NCI-H526 treated with DMSO at 0.1 percent for 48 hours (cell line): ENCODE results near the gene PRC1.
"Not testable (repeated sequence)": the region's sequence is repeated elsewhere in the genome, so short reads cannot be mapped to it uniquely, and the experiment has no call there.

ENCODE experiments used
- DNase-seq: peaks from one replicate; lab custom pipeline; 2025; lab: John Stamatoyannopoulos, UW

Gene PRC1

GRCh38 chr15:90994417-90995311, at the start of gene PRC1:
PRC1 (minus strand) TSS chr15:90994535; CDS start chr15:90994417, 118 bp downstream.
- DNase-seq: peak; percentile 96

GRCh38 chr15:91043202-91043874, 49.0 kb upstream of the PRC1 start:
- no peak for DNase-seq

- DNase-seq: no peak
These were observed 46.5 kb upstream of the PRC1 start for GRCh38 chr15:91040856-91041255.

GRCh38 chr15:91039996-91040395, 45.7 kb upstream of the PRC1 start:
- no peak for DNase-seq

- DNase-seq: peak; percentile 59
These were observed 38.8 kb upstream of the PRC1 start for GRCh38 chr15:91032919-91033803.

GRCh38 chr15:91031796-91032195, 37.5 kb upstream of the PRC1 start:
- no peak for DNase-seq

- no peak for DNase-seq
These were observed 33.3 kb upstream of the PRC1 start for GRCh38 chr15:91027677-91028076.

- DNase-seq: no peak
These were observed 29.4 kb upstream of the PRC1 start for GRCh38 chr15:91023720-91024119.

- no peak for DNase-seq
These were observed 28.4 kb upstream of the PRC1 start for GRCh38 chr15:91022832-91023129.

GRCh38 chr15:91022075-91022831, 27.9 kb upstream of the PRC1 start, which contains the start of gene VPS33B:
VPS33B (minus strand) TSS chr15:91022594; CDS start chr15:91022249, 345 bp downstream.
- peak; percentile 82 for DNase-seq

- DNase-seq: no peak
These were observed 27.3 kb upstream of the PRC1 start for GRCh38 chr15:91021516-91022074.

GRCh38 chr15:91018158-91018557, 23.8 kb upstream of the PRC1 start:
- DNase-seq: no peak

GRCh38 chr15:91017716-91018115, 23.4 kb upstream of the PRC1 start:
- no peak for DNase-seq

- not testable (repeated sequence) for DNase-seq
These were observed 19.4 kb upstream of the PRC1 start for GRCh38 chr15:91013701-91014100.

GRCh38 chr15:91007266-91007665, 12.9 kb upstream of the PRC1 start:
- no peak for DNase-seq

GRCh38 chr15:91001209-91001608, 6.9 kb upstream of the PRC1 start:
- no peak for DNase-seq

GRCh38 chr15:90998737-90999136, 4.4 kb upstream of the PRC1 start:
- DNase-seq: no peak

GRCh38 chr15:90994059-90994416, 297 bp downstream of the PRC1 start:
- no peak for DNase-seq

GRCh38 chr15:90991587-90992285, 2.6 kb downstream of the PRC1 start:
- no peak for DNase-seq

- DNase-seq: no peak
These were observed 3.9 kb downstream of the PRC1 start for GRCh38 chr15:90990446-90990845.
